Activated T-cell treated with anti-CD3 and anti-CD28 coated beads for 24 hours (primary cell): Measurements from ENCODE around the gene MAZ.
"Not testable (repeated sequence)": the region's sequence is repeated elsewhere in the genome, so short reads cannot be mapped to it uniquely, and the experiment has no call there.

Experiments
- DNase-seq: peaks from one replicate; pipeline ENCODE4 v3.0.0-alpha.2; 2020; ENCODE audit warnings: low read depth

The MAZ gene

GRCh38 chr16:29825145-29826044 is 19.1 kb downstream of the MAZ start:
- DNase-seq = peak; percentile 52

- DNase-seq = no peak
Measured at GRCh38 chr16:29826342-29826695, 20.0 kb downstream of the MAZ start.

GRCh38 chr16:29830774-29831173 is 24.4 kb downstream of the MAZ start:
- DNase-seq = no peak

- no peak for DNase-seq
Measured at GRCh38 chr16:29831490-29831889, 25.2 kb downstream of the MAZ start.

- DNase-seq = not testable (repeated sequence)
Measured at GRCh38 chr16:29833219-29833618, 26.9 kb downstream of the MAZ start.

GRCh38 chr16:29834079-29834478 is 27.8 kb downstream of the MAZ start:
- no peak for DNase-seq

- no peak for DNase-seq
Measured at GRCh38 chr16:29835926-29836325, 29.6 kb downstream of the MAZ start.

- no peak for DNase-seq
Measured at GRCh38 chr16:29836623-29837022, 30.3 kb downstream of the MAZ start.

GRCh38 chr16:29837841-29838240 is 31.5 kb downstream of the MAZ start:
- DNase-seq = no peak

- DNase-seq = no peak
Measured at GRCh38 chr16:29839822-29840221, 33.5 kb downstream of the MAZ start.

GRCh38 chr16:29840240-29840639 is 33.9 kb downstream of the MAZ start:
- DNase-seq = no peak

GRCh38 chr16:29841631-29842030 is 35.3 kb downstream of the MAZ start:
- no peak for DNase-seq

GRCh38 chr16:29842732-29843346 is 36.5 kb downstream of the MAZ start:
- no peak for DNase-seq

GRCh38 chr16:29843931-29844330 is 37.6 kb downstream of the MAZ start:
- no peak for DNase-seq

GRCh38 chr16:29844575-29845331 is 38.4 kb downstream of the MAZ start:
- no peak for DNase-seq

- no peak for DNase-seq
Measured at GRCh38 chr16:29845656-29846055, 39.3 kb downstream of the MAZ start.

- peak; percentile 66 for DNase-seq
Measured at GRCh38 chr16:29848420-29849297, 42.3 kb downstream of the MAZ start.

GRCh38 chr16:29849505-29849904 is 43.2 kb downstream of the MAZ start:
- DNase-seq = no peak

- DNase-seq = no peak
Measured at GRCh38 chr16:29850998-29851397, 44.7 kb downstream of the MAZ start.

- no peak for DNase-seq
Measured at GRCh38 chr16:29852654-29853053, 46.3 kb downstream of the MAZ start.

- no peak for DNase-seq
Measured at GRCh38 chr16:29854520-29855100, 48.3 kb downstream of the MAZ start.
